Sigmoid colon (tissue), 7 donors: Measurements from ENCODE around the gene CACNA1E. TPM values are rescaled to one million over a fixed set of nuclear protein-coding genes. Genes with fewer than 3 reads are reported as not detected.

Source experiments
- DNase-seq: peaks from one replicate; pipeline ENCODE4 v3.0.0-alpha.2; 2019
- H3K27ac ChIP-seq, 4 donors: fragments of 200-600 bp; sonication (generic); one replicate each; pipeline ENCODE4 v1.5.1; 2016 to 2019; ENCODE audit warnings: mild to moderate bottlenecking in 1 of 4
- H3K27me3 ChIP-seq, 3 donors: fragments of 200-600 bp; sonication (generic); one replicate each; pipeline ENCODE4 v1.5.1; 2019; ENCODE audit warnings: mild to moderate bottlenecking in 1 of 3
- H3K36me3 ChIP-seq, 4 donors: fragments of 200-600 bp; sonication (generic); one replicate each; pipeline ENCODE4 v1.5.1; 2016 to 2019
- H3K4me1 ChIP-seq, 4 donors: fragments of 200-600 bp; sonication (generic); one replicate each; pipeline ENCODE4 v1.5.1; 2017 to 2019
- H3K4me3 ChIP-seq, 4 donors: fragments of 200-600 bp; sonication (generic); one replicate each; pipeline ENCODE4 v1.5.1; 2017 to 2019; ENCODE audit warnings: mild to moderate bottlenecking in 2 of 4, moderate library complexity in 1 of 4
- H3K9me3 ChIP-seq, 4 donors: fragments of 200-600 bp in 3 of 4; sonication (generic) in 3 of 4; one replicate each; pipeline versions ENCODE4 v1.5.1 to v1.6.1; 2013 to 2019
- CTCF ChIP-seq, 4 experiments: fragments of 450-650 bp in 3 of 4; fragments of 200-600 bp in 1 of 4; IDR thresholded peaks; one replicate each; pipeline ENCODE4 v1.5.1; 2016 to 2019; ENCODE audit warnings: antibody characterized with exemption in 4 of 4, mild to moderate bottlenecking in 3 of 4, moderate library complexity in 2 of 4
- EP300 ChIP-seq, 4 donors: sonication (generic); formaldehyde crosslinking; IDR thresholded peaks; one replicate each; pipeline ENCODE4 v1.6.1; 2017; ENCODE audit warnings: antibody characterized with exemption in 4 of 4
- POLR2A ChIP-seq, 2 donors: fragments of 450-650 bp; IDR thresholded peaks; one replicate each; pipeline ENCODE4 v1.6.1; 2016; ENCODE audit warnings: antibody characterized with exemption in 2 of 2, mild to moderate bottlenecking in 2 of 2, moderate library complexity in 2 of 2
- POLR2AphosphoS5 ChIP-seq, 4 donors: sonication (generic); formaldehyde crosslinking; IDR thresholded peaks; one replicate each; pipeline ENCODE4 v1.6.1; 2017; ENCODE audit warnings: antibody characterized with exemption in 4 of 4
- WGBS, 2 donors: extraction: QIAGEN DNeasy Blood & Tissue Kit; methylation state at CpG; one replicate each; pipeline ENCODE4 v1.1.7; 2013; 5-methylcytosine and 5-hydroxymethylcytosine counted together
- intact Hi-C: fragments of 100-400 bp; cut with DNase I; formaldehyde crosslinking; loops from one replicate; pipeline ENCODE4 v1.15.1; 2023
- polyA plus RNA-seq, 3 donors: library from polyadenylated mRNA; stranded (reverse); fragments of 200-250 nt; gene quantifications; one replicate each; pipeline ENCODE4 v1.2.3, GENCODE V29; 2013
- total RNA-seq, 4 donors: library from RNA; depleted of rRNA; stranded (reverse); fragments of >200 nt; gene quantifications; one replicate each; pipeline ENCODE4 v1.1.0, GENCODE V29; 2016
- donor health status: healthy with polysubstance abuse.
- donor health status: Bipolar disorder and iron deficiency.
- donor health status: healthy.

Gene CACNA1E
- total and polyA plus RNA-seq, 7 donors, result 0.16 to 1.1 (median 0.36) TPM; not detected in 2

DNA sequence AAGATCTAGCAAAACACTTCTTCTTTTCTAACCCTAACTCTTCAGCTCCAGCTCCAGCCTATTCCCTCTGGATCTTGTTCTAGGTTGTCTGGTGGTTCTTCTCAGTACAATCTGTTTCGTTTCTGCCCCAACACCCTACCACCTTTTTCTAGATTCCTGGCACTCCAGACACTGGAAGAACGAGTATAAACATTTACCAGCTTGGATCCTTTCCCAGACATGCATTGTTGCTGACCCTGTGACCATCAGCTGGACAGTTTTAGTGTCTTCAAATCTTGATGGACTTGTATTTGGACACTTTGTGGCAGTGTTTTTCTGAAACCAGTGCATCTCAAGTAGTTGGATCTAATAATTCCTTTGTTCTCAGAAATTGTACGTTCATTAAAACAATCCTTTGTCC is 30.6 kb upstream of the CACNA1E start:
- H3K9me3 ChIP-seq, result peaks cover 0 to 6% (median 0%) of the 10 kb centered on the region in 4 donors
- no peaks in the 10 kb centered on the region for H3K4me1 ChIP-seq
- no peak for DNase-seq
- no peak overlapping the region for H3K4me3 ChIP-seq
- intact Hi-C loops, result no loop called here
- H3K27ac ChIP-seq, result peak overlapping the region in 2 of 4 donors; percentile 29 to 52
- 34 to 48% methylated on average over 3 of the region's 3 CpGs for WGBS, 2 donors
- no peaks in the 10 kb centered on the region for H3K36me3 ChIP-seq
- no peaks in the 10 kb centered on the region for H3K27me3 ChIP-seq
- TF ChIP-seq CTCF (IDR thresholded peaks at IDR 0.05) (no peak), POLR2AphosphoS5 (IDR thresholded peaks at IDR 0.05) (no peak), EP300 (IDR thresholded peaks at IDR 0.05) (no peak), POLR2A (IDR thresholded peaks at IDR 0.05) (no peak)

- 74 to 92% methylated on average over 3 of the region's 3 CpGs for WGBS, 2 donors
- TF ChIP-seq POLR2AphosphoS5 (IDR thresholded peaks at IDR 0.05) (no peak), CTCF (IDR thresholded peaks at IDR 0.05) (no peak), POLR2A (IDR thresholded peaks at IDR 0.05) (no peak), EP300 (IDR thresholded peaks at IDR 0.05) (no peak)
These were observed 29.6 kb upstream of the CACNA1E start for GRCh38 chr1:181453541-181454201.

DNA sequence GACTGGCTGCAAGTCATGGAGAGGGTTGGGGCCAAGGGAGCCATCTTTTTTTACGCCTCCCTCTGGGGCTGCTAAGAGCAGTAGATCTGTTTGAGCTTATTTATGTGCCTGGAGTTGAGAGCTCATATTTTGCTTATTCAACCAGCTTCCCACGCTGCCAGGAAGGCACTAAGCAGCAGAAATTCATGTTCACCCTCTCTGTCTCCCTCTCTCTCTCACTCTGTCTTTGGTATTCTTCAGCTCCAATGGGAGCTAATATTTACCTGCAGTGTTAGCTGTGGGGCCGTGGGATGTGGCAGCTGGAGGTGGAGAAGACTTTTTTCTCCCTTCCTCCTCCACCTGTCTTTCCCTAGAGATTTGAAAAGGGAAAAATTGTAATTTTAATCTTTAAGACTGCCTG is 26.8 kb upstream of the CACNA1E start:
- Histone ChIP-seq H3K27me3 (no peaks in the 10 kb centered on the region), H3K4me3 (no peak overlapping the region), H3K27ac (no peak overlapping the region), H3K4me1 (no peaks in the 10 kb centered on the region), H3K9me3 (peaks cover 0 to 9% (median 0%) of the 10 kb centered on the region in 4 donors), H3K36me3 (no peaks in the 10 kb centered on the region)
- DNase-seq, result no peak
- intact Hi-C loops, result no loop called here
- TF ChIP-seq POLR2AphosphoS5 (IDR thresholded peaks at IDR 0.05) (no peak), EP300 (IDR thresholded peaks at IDR 0.05) (no peak), POLR2A (IDR thresholded peaks at IDR 0.05) (no peak), CTCF (IDR thresholded peaks at IDR 0.05) (no peak)
- 61 to 67% methylated on average over 3 of the region's 3 CpGs for WGBS, 2 donors

More at GRCh38 chr1:181453541-181454201, 29.6 kb upstream of the CACNA1E start:
- DNase-seq, result no peak
- intact Hi-C loops, result no loop called here
- no peaks in the 10 kb centered on the region for H3K4me1 ChIP-seq
- peaks cover 0 to 6% (median 0%) of the 10 kb centered on the region in 4 donors for H3K9me3 ChIP-seq
- no peaks in the 10 kb centered on the region for H3K36me3 ChIP-seq
- H3K4me3 ChIP-seq, result no peak overlapping the region
- peak overlapping the region in 1 of 4 donors; percentile 29 for H3K27ac ChIP-seq
- no peaks in the 10 kb centered on the region for H3K27me3 ChIP-seq

GRCh38 chr1:181458419-181458818 is 24.9 kb upstream of the CACNA1E start:
- intact Hi-C loops, result no loop called here
- H3K36me3 ChIP-seq, result no peaks in the 10 kb centered on the region
- 83 to 87% methylated on average over 2 of the region's 2 CpGs for WGBS, 2 donors
- H3K27me3 ChIP-seq, result no peaks in the 10 kb centered on the region
- no peak overlapping the region for H3K4me3 ChIP-seq
- peaks cover 0 to 9% (median 0%) of the 10 kb centered on the region in 4 donors for H3K9me3 ChIP-seq
- TF ChIP-seq CTCF (IDR thresholded peaks at IDR 0.05) (no peak), EP300 (IDR thresholded peaks at IDR 0.05) (no peak), POLR2A (IDR thresholded peaks at IDR 0.05) (no peak), POLR2AphosphoS5 (IDR thresholded peaks at IDR 0.05) (no peak)
- H3K27ac ChIP-seq, result no peak overlapping the region
- no peaks in the 10 kb centered on the region for H3K4me1 ChIP-seq
- no peak for DNase-seq
